Esophagus squamous epithelium (tissue), 4 donors: ENCODE data around the gene ANGEL1.

ENCODE experiments used
- POLR2A ChIP-seq, 4 donors: fragments of 450-650 bp; IDR thresholded peaks; one replicate each; pipeline ENCODE4 v1.6.1; 2017; ENCODE audit warnings: antibody characterized with exemption in 4 of 4, mild to moderate bottlenecking in 4 of 4, moderate library complexity in 3 of 4
- TF ChIP-seq, protein P1 (sequence below), 6 experiments: fragments of 450-650 bp in 4 of 6; fragments of 200-600 bp in 2 of 6; sonication (generic) in 2 of 6; IDR thresholded peaks; one replicate each; pipeline ENCODE4 v1.5.1; 2016 to 2019; ENCODE audit warnings: antibody characterized with exemption in 6 of 6, mild to moderate bottlenecking in 4 of 6, moderate library complexity in 4 of 6

DNA sequence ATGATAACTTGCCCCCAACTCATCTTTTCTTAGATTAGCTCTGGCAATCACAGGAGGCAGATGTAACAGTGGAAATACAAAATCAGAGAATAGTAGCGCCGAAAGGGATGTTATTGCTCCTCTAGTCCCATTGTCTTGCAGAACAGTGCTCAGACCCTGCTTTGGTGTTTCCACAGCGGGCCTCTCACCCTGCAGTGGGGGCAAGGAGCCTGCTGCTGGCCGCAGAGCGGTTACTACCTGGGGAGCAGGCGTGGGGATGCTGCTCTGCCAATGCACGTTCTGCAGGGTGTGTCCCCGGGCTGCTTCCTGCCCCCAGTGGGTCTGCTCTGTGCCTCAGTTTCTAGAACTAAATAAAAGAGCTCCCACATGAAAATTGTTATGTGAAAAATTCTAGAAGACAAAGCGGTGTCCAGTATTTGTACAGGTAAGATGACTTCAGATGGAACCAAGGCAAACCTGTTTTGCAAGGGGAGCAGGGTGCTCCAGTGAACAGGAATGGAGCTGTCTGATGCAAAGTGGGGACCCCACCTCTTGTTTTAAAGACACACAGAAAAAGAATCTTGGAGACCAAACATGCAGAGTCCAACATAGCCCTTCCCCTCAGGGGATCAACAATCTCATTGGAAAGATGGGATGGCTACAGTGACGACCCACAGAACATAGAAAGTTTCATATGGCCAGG is 49.0 kb upstream of the ANGEL1 start:
- no peak for TF ChIP-seq POLR2A (IDR thresholded peaks at IDR 0.05)
- TF ChIP-seq, protein P1, sequence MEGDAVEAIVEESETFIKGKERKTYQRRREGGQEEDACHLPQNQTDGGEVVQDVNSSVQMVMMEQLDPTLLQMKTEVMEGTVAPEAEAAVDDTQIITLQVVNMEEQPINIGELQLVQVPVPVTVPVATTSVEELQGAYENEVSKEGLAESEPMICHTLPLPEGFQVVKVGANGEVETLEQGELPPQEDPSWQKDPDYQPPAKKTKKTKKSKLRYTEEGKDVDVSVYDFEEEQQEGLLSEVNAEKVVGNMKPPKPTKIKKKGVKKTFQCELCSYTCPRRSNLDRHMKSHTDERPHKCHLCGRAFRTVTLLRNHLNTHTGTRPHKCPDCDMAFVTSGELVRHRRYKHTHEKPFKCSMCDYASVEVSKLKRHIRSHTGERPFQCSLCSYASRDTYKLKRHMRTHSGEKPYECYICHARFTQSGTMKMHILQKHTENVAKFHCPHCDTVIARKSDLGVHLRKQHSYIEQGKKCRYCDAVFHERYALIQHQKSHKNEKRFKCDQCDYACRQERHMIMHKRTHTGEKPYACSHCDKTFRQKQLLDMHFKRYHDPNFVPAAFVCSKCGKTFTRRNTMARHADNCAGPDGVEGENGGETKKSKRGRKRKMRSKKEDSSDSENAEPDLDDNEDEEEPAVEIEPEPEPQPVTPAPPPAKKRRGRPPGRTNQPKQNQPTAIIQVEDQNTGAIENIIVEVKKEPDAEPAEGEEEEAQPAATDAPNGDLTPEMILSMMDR (IDR thresholded peaks at IDR 0.05) = no peak
